K562 (cell line): ENCODE results near the gene KCNN4. TPM values are rescaled to one million over a fixed set of nuclear protein-coding genes. Genes with fewer than 3 reads are reported as not detected.

Experiments used
- CREB3L1 ChIP-seq: fragments of 450-650 bp; IDR thresholded peaks from 2 replicates; pipeline ENCODE4 v1.6.1; 2014; ENCODE audit warnings: low read depth, mild to moderate bottlenecking, moderate library complexity, borderline replicate concordance
- FOSL1 ChIP-seq: fragments of 200-800 bp; sonication (Bioruptor generic); conservative IDR thresholded peaks from 2 replicates; pipeline ENCODE4 v1.6.1; 2016; ENCODE audit warnings: missing genetic modification characterization, missing compliant biosample characterization
- KLF6 ChIP-seq: fragments of 250-450 bp; sonication (Bioruptor Pico); IDR thresholded peaks from 2 replicates; pipeline ENCODE4 v1.4.0; 2020; ENCODE audit warnings: mild to moderate bottlenecking, moderate library complexity, borderline replicate concordance
- LCOR ChIP-seq: sonication (generic); formaldehyde crosslinking; IDR thresholded peaks from 2 replicates; pipeline ENCODE4 v1.8.0; 2022; ENCODE audit warnings: mild to moderate bottlenecking, missing genetic modification reagents
- PBX2 ChIP-seq, 2 experiments: IDR thresholded peaks in 1 of 2; conservative IDR thresholded peaks in 1 of 2; 2 replicates each; pipeline ENCODE4 v1.6.1; 2016; ENCODE audit warnings: low read depth in 2 of 2, mild to moderate bottlenecking in 1 of 2, missing compliant biosample characterization in 1 of 2, missing genetic modification characterization in 1 of 2, moderate library complexity in 1 of 2
- PYGO2 ChIP-seq: fragments of 450-650 bp; IDR thresholded peaks from 2 replicates; pipeline ENCODE4 v1.6.1; 2016; ENCODE audit warnings: mild to moderate bottlenecking, missing genetic modification characterization, moderate library complexity, missing compliant biosample characterization
- RBM17 ChIP-seq: fragments of 200-400 bp; formaldehyde crosslinking; IDR thresholded peaks from 2 replicates; pipeline ENCODE4 v1.6.1; 2017; ENCODE audit warnings: low read depth, mild to moderate bottlenecking, low read length, borderline replicate concordance
- SAP30 ChIP-seq: fragments of 200-600 bp; sonication (generic); IDR thresholded peaks from 2 replicates; pipeline ENCODE4 v1.6.1; 2012; ENCODE audit warnings: borderline replicate concordance, low read depth, mild to moderate bottlenecking, moderate library complexity, low read length, control low read depth, inconsistent platforms; ENCODE audit not compliant: insufficient read depth, poor library complexity, severe bottlenecking
- ZBTB2 ChIP-seq: fragments of 450-650 bp; IDR thresholded peaks from 2 replicates; pipeline ENCODE4 v1.6.1; 2016; ENCODE audit warnings: antibody characterized with exemption
- ZMIZ1 ChIP-seq, 2 experiments: fragments of 150-350 bp in 1 of 2; IDR thresholded peaks; 2 replicates each; pipeline ENCODE4 v1.6.1; 2012 to 2016; ENCODE audit warnings: low read depth in 2 of 2, low read length in 2 of 2, mild to moderate bottlenecking in 1 of 2, moderate library complexity in 1 of 2
- ZNF232 ChIP-seq: sonication (generic); formaldehyde crosslinking; IDR thresholded peaks from 2 replicates; pipeline ENCODE4 v1.8.0; 2022; ENCODE audit warnings: mild to moderate bottlenecking, missing genetic modification reagents
- ZSCAN29 ChIP-seq: fragments of 450-650 bp; IDR thresholded peaks from 2 replicates; pipeline ENCODE4 v1.6.1; 2017
- ZSCAN32 ChIP-seq: fragments of 450-650 bp; formaldehyde crosslinking; IDR thresholded peaks from 2 replicates; pipeline ENCODE4 v1.4.0; 2020; ENCODE audit warnings: mild to moderate bottlenecking, moderate library complexity
- polyA plus RNA-seq, 8 experiments: library from polyadenylated mRNA; depleted of rRNA in 4 of 8; stranded (reverse) in 5 of 8; unstranded in 3 of 8; fragments of >200 nt; fragmentation: Nextera tagmentation in 2 of 8; fragmentation: Illumina TruSeq in 1 of 8; extraction: Ambion mirVana in 2 of 8; extraction: Trizol in 1 of 8; gene quantifications; 2 replicates each; pipeline versions ENCODE4 v1.2.1 to v1.2.3, GENCODE V29; 2011 to 2014; ENCODE audit warnings: inconsistent platforms in 1 of 8, missing spikeins in 1 of 8
- total RNA-seq, 7 experiments: library from RNA; depleted of rRNA in 6 of 7; stranded (reverse); fragments of >200 nt in 6 of 7; fragmentation: Illumina TruSeq in 2 of 7; extraction: Trizol in 2 of 7; gene quantifications; 2 replicates each; pipeline versions ENCODE4 v1.2.1 to v1.2.3, GENCODE V29; 2011 to 2021; ENCODE audit warnings: low replicate concordance in 1 of 7
- TF ChIP-seq, protein P1 (sequence below): sonication (generic); formaldehyde crosslinking; IDR thresholded peaks from 2 replicates; pipeline ENCODE4 v1.4.0; 2020; ENCODE audit warnings: mild to moderate bottlenecking, missing genetic modification reagents

KCNN4 gene
- total and polyA plus RNA-seq, 9 of the 15 experiments (the other 6 are each of a cell fraction or from before 2014, with no cell fraction given) = 0.53 to 37.7 (median 25.9) TPM

DNA sequence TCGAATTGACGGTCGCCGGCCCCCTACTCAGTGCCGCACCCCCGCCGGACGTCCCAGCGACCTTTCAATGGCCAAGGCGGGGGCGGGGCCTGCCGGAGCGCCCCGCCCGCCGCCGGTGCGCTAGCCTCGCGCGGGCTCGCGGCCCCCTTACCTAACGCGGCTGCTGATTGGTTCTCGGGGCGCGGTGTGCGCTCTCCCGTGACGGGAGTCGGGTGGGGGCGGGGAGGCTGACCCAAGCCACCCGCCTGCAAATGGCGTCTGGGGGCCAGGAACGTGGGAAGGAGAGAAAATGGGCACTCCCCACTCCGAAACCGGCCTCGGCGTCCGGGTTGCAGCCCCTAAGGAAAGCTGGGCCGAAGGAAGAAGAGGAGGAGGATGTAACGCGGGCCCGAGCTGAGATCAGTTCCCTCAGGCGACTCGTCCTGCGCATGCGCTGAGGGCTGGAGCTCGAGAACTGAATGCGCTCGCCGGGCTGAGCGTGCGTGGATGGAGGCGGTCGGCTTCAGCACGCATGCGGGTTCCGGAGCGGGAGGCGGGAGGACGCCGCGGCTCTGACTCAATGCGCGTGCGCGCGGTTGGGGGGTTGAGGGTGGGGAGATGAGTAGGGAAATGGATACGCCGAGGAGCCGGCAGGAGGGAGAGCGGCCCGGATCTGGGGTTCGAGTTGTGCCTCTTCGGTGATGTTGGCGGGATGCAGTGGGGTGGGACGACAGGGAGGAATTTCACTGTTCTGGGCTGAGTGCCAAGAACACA lies 26.1 kb downstream of the KCNN4 start, which contains the start of gene SMG9 (continued):
- TF ChIP-seq, protein P1, sequence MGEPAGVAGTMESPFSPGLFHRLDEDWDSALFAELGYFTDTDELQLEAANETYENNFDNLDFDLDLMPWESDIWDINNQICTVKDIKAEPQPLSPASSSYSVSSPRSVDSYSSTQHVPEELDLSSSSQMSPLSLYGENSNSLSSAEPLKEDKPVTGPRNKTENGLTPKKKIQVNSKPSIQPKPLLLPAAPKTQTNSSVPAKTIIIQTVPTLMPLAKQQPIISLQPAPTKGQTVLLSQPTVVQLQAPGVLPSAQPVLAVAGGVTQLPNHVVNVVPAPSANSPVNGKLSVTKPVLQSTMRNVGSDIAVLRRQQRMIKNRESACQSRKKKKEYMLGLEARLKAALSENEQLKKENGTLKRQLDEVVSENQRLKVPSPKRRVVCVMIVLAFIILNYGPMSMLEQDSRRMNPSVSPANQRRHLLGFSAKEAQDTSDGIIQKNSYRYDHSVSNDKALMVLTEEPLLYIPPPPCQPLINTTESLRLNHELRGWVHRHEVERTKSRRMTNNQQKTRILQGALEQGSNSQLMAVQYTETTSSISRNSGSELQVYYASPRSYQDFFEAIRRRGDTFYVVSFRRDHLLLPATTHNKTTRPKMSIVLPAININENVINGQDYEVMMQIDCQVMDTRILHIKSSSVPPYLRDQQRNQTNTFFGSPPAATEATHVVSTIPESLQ (CRISPR knock-in tag) = no peak
- TF ChIP-seq ZSCAN32 (CRISPR knock-in tag) (no peak), CREB3L1 (peak; percentile 56; the same call in 1 of the 2 replicates), LCOR (CRISPR knock-in tag) (no peak), FOSL1 (tag) (0 out of 2 replicates have a peak, but pooled peaks have one; percentile 51), KLF6 (no peak), ZMIZ1 (IDR thresholded peaks at IDR 0.05; ENCODE audit: low read depth in 2 of 2, low read length in 2 of 2) (no peak), ZNF232 (CRISPR knock-in tag) (no peak), PYGO2 (tag) (no peak), ZBTB2 (peak; percentile 100), PBX2 (CRISPR knock-in tag; IDR thresholded peaks at IDR 0.05; ENCODE audit: low read depth) (no peak), PBX2 (tag; conservative IDR thresholded peaks at IDR 0.05; ENCODE audit: low read depth) (no peak), SAP30 (no peak), ZSCAN29 (no peak), RBM17 (no peak)
